GM18505 (cell line): ENCODE results near the gene IL27RA.

Source experiments
- ATAC-seq: cut with Tn5 transposase; IDR thresholded peaks from one replicate; pipeline ENCODE4 v1.9.1; 2021; ENCODE audit not compliant: unreplicated experiment
- POLR2A ChIP-seq: IDR thresholded peaks from 4 replicates; pipeline ENCODE4 v1.6.1; 2011; ENCODE audit warnings: borderline replicate concordance; ENCODE audit not compliant: insufficient read depth, insufficient read length; ENCODE audit errors: extremely low read depth

Gene IL27RA

GRCh38 chr19:14088634-14089411, 57.3 kb downstream of the IL27RA start:
- no peak for TF ChIP-seq POLR2A

GRCh38 chr19:14089412-14089661, 57.8 kb downstream of the IL27RA start:
- TF ChIP-seq POLR2A = no peak
- ATAC-seq = no peak

More at GRCh38 chr19:14088634-14089411, 57.3 kb downstream of the IL27RA start:
- no peak for ATAC-seq

- no peak for ATAC-seq
- no peak for TF ChIP-seq POLR2A
These were observed 58.3 kb downstream of the IL27RA start for GRCh38 chr19:14089662-14090508.

GRCh38 chr19:14090509-14091080, 59.0 kb downstream of the IL27RA start, which contains the start of gene SAMD1:
Gene SAMD1, minus strand, starts transcription at chr19:14090751.
- no peak for TF ChIP-seq POLR2A
- ATAC-seq = peak; percentile 40

- ATAC-seq = peak; percentile 47
These were observed 59.7 kb downstream of the IL27RA start for GRCh38 chr19:14091081-14091812.

GRCh38 chr19:14091813-14092462, 60.4 kb downstream of the IL27RA start:
- peak; percentile 1 for ATAC-seq
- no peak for TF ChIP-seq POLR2A

More at GRCh38 chr19:14091081-14091812, 59.7 kb downstream of the IL27RA start:
- peak; percentile 71 for TF ChIP-seq POLR2A

GRCh38 chr19:14093117-14093823, 61.7 kb downstream of the IL27RA start:
- no peak for ATAC-seq
- TF ChIP-seq POLR2A = no peak

GRCh38 chr19:14094854-14095253, 63.3 kb downstream of the IL27RA start:
- no peak for ATAC-seq
- TF ChIP-seq POLR2A = no peak

- TF ChIP-seq POLR2A = no peak
- ATAC-seq = no peak
These were observed 64.9 kb downstream of the IL27RA start for GRCh38 chr19:14096272-14096992.

- TF ChIP-seq POLR2A = no peak
- no peak for ATAC-seq
These were observed 66.1 kb downstream of the IL27RA start for GRCh38 chr19:14097532-14098151.

- no peak for TF ChIP-seq POLR2A
- no peak for ATAC-seq
These were observed 69.5 kb downstream of the IL27RA start for GRCh38 chr19:14101003-14101545.
